GM19372 (cell line): Measurements from ENCODE around the gene SH3D19.
"Not testable (repeated sequence)": the region's sequence is repeated elsewhere in the genome, so short reads cannot be mapped to it uniquely, and the experiment has no call there.

Experiments
- ATAC-seq: cut with Tn5 transposase; IDR thresholded peaks from one replicate; pipeline ENCODE4 v1.9.1; 2021; ENCODE audit warnings: mild to moderate bottlenecking, low read depth, moderate library complexity; ENCODE audit not compliant: unreplicated experiment

The SH3D19 gene

GRCh38 chr4:151284534-151285245 is 40.7 kb downstream of the SH3D19 start:
- ATAC-seq: no peak

DNA sequence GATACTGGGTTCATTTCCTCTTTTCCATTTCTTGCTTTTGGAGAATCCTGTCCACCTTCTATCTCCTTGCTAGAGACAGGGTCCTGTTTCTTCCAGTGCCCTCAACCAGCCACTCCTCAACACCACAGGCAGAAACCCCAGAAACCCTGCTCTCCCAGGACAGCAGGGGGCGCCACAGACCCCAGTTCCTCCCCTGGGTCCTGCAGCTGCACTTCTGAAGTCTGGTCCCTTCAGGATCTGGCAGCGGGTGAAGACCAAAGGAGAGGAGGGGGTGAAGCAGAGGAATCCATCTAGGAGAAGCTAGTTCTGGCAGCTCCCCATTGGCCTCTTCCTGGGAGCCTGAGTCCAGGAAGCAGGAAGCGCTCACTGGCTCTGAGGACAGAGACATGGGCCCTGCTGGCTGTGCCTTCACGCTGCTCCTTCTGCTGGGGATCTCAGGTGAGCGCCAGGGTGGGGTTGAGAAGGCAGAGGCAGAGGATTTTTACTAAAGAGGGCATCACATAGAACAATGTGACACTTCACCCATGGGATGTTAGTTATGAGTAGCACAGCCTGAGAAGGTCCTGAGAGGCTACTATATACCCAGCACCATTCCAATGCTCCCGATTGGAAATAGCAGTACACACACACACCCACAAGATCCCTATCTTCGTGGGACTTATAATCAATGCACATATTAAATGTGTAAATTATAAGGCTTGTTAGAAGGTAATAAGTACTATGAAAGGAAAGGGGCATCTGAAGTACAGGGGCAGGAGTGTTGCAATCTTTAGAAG is 48.4 kb downstream of the SH3D19 start, which contains the start of gene PRSS48:
Gene PRSS48 (plus strand): TSS at position 375 of the 776 bp plus-strand sequence. CDS start 12 bp downstream, at position 387.
- ATAC-seq: peak; percentile 59

DNA sequence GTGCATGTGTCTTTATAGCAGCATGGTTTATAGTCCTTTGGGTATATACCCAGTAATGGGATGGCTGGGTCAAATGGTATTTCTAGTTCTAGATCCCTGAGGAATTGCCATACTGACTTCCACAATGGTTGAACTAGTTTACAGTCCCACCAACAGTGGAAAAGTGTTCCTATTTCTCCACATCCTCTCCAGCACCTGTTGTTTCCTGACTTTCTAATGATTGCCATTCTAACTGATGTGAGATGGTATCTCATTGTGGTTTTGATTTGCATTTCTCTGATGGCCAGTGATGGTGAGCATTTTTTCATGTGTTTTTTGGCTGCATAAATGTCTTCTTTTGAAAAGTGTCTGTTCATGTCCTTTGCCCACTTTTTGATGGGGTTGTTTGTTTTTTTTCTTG is 56.5 kb downstream of the SH3D19 start:
- ATAC-seq: not testable (repeated sequence)

DNA sequence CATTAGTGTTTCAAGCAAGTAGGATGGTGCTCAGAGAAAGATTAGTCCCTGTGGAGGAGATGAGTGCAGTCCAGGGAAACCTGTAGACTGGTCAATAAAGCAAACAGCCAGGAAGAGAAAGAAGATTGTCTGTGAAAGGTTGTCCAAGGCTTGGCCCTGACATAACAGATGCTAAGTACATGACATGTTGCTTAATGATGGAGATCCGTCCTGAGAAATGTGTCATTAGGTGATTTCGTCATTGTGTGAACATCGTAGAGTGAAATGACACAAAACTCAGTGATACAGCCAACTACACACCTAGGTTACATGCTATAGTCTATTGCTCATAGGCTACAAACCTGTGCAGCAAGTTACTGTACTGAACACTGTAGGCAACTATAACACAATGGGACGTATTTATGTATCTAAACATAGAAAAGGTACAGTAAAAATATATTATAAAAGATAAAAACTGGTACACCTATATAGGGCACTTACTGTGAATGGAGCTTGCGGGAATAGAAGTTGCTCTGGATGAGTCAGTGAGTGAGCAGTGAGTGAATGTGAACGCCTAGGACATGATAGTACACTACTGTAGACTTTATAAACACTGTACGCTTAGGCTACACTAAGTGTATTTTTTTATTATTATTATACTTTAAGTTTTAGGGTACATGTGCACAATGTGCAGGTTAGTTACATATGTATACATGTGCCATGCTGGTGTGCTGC is 57.4 kb downstream of the SH3D19 start:
- ATAC-seq: no peak

DNA sequence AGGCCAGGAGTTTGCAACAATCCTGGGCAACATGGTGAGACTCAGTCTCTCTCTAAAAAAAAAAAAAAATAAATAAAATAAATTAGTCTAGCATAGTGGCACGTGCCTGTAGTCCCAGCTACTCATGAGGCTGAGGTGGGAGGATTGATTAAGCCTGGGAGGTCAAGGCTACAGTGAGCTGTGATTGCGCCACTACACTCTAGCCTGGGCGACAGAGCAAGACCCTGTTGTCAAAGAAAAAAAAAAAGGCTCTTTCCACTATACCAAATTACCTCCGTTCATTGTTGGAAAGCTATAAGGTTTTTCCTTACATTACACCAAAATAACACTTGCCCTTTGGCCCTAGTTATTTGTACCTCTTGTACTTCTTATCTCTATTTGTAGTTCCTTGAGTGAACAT is 58.3 kb downstream of the SH3D19 start:
- no peak for ATAC-seq

GRCh38 chr4:151266497-151266896 is 58.9 kb downstream of the SH3D19 start:
- no peak for ATAC-seq

DNA sequence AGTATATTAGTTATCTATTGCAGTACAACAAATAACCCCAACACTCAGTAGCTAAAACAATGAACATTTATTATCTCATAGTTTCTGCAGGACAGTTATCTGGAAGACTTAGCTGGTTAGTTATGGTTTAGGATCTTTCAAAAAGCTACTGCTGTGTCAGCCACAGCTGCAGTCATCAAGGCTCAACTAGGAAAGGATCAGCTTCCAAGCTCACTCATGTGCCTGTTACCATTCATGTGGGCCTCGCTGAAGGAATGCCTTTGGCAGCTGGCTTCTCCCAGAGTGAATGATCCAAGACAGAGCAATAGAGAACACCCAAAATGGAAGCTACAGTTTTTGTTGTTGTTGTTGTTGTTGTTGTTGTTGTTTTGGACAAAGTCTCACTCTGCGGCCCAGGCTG is 62.0 kb downstream of the SH3D19 start:
- ATAC-seq: no peak

DNA sequence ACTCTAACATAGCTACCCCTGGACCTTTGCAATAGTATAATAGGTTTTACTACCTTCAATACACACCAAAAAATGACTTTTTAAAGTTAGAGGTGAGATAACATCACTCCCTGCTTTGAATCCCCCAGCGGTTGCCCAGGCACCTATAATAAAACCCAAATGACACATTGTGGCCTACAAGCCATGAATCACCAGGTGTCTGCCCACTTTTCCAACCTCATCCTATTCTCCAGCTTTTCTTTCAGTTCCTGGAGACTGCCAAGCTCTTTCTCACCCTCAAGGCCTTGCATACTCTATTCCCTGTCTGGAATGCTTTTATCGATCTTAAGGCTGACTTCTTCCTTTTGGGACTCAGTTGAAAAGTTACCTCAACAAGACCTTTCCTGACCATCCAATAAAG is 64.9 kb downstream of the SH3D19 start:
- ATAC-seq: no peak

DNA sequence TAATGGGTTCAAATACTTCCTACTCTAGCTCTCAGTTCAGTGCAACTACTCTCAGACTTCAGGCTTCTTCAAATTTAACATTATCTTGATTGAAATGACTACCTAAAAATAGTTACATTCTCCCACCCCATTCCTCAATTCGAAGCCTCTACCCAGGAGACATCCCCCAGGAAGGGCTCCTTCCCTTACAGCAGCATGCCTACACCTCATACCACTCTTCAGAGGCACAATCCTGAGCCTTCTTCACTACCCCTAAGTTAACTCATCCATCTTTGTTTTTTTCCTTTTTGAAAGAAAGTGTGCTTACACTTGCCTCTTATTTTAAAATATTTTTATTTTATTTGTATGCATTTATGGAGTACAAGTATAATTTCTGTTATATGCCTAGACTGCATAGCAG is 65.7 kb downstream of the SH3D19 start:
- ATAC-seq: no peak

DNA sequence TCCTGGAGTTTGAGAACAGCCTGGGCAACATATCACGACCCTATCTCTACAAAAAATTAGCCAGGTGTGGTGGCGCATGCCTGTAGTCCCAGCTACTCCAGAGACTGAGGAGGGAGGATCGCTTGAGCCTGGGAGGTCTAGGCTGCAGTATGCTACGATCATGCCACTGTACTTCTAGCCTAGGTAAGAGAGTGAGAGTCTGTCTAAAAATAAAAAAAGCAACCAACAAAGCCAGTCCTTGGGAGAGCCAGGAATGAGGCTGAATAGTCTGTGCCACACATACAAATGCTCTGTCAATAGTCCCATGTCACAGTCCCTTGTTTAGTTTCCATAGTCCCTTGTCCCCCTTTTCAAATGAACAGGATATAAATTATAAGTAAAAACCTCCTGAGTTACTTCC is 67.7 kb downstream of the SH3D19 start:
- no peak for ATAC-seq

GRCh38 chr4:151256134-151256533 is 69.3 kb downstream of the SH3D19 start:
- ATAC-seq: no peak

DNA sequence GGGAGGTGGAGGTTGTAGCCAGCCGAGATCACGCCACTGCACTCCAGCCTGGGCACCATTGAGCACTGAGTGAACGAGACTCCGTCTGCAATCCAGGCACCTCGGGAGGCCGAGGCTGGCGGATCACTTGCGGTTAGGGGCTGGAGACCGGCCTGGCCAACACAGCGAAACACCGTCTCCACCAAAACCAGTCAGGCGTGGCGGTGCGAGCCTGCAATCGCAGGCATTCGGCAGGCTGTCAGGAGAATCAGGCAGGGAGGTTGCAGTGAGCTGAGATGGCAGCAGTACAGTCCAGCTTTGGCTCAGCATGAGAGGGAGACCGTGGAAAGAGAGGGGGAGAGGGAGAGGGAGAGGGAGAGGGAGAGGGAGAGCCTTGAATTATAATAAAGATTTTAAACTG is 69.7 kb downstream of the SH3D19 start:
- not testable (repeated sequence) for ATAC-seq

- ATAC-seq: not testable (repeated sequence)
Observed at GRCh38 chr4:151255226-151255625, 70.2 kb downstream of the SH3D19 start.

GRCh38 chr4:151251603-151252304 is 73.7 kb downstream of the SH3D19 start:
- no peak for ATAC-seq

DNA sequence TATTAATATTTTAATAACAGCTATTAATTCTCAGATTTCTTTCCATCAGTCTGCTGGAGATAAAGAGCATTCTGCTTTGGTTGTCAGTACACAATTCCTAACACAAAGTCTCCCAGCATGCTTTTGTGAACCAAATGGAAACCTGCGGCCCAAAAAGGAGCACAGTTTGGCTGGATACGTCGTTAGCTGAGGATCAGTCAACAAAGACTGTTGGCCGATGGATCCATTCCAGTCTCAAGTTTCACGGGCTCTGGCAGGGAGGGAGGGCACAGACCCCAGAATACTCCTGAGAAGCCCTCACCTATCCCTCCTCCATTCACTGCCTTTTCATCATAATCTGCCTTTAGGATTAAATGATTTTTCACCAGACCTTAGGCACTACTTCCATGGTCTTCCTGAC is 74.7 kb downstream of the SH3D19 start:
- no peak for ATAC-seq

GRCh38 chr4:151248519-151248918 is 76.9 kb downstream of the SH3D19 start:
- ATAC-seq: no peak

DNA sequence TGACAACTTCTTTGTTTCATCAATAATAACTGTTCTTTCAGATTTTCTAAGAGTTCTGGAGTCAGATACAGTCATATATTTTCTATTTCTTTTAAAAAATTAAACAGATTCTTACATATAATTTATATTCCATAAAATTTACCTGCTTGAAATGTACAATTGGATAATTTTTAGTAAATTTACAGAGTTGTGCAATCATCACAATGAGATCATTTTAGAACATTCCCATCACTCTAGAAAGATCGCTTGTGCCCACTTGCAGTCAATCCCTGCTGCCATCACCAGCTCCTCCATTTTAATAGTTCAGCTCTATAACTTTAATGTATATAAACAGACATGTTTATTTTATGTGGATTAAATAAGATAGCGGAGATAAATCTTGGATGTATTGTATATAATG is 78.0 kb downstream of the SH3D19 start:
- ATAC-seq: no peak

DNA sequence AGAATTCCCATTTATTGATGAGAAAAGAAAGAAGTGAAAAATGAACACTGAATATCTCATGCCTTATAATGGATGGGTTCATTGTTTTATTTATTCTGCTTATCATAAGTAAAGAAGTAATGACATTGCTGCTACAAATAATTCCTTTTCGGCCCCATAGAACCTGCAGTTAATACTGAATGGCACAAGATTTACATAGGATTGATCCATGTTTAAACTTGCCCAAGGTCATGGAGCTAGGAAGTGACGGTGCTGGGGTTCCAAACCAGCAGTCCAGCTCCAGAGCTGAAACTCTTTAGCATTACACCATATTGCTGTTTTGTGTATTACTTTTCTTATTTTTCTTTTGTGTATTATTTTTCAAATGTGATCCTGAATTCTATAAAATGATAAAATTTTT is 78.7 kb downstream of the SH3D19 start:
- no peak for ATAC-seq

DNA sequence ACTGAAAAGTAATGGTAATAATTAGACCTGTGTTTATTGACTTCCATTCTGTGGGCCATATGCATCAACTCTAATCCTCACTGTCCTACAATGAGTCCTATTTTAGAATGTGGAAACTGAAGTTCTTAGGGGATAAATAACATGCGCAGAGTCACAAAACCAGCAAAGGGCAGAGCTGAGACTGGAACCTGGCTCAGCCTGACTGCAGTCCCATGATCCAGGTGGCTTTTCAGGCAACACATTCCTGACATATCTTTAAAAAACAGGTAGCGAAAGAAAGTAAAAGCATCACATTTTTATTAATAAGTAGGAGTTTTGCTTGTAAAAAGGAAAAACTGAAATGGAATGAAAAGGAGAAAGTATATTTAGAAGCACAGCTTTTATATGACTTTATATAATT is 83.1 kb downstream of the SH3D19 start:
- no peak for ATAC-seq

DNA sequence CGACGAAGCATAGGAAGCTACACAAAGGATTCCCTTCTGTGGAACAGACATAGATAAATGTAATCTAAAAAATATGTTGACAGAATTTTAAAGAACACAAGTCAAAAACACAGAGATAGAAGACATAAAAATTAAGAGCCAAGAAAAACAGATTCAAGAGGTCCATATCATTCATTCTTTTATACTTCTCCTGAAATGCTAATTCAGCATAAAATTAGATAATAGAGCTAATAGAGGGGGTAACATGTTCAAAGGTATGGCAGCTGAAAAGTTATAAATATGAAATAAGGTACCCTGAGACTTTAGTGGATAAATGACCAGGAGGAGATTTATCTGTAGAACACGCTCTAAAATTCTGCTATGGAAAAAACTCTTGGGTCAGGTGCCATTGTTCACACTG is 85.8 kb downstream of the SH3D19 start:
- no peak for ATAC-seq

- ATAC-seq: no peak
Observed at GRCh38 chr4:151238477-151238876, 86.9 kb downstream of the SH3D19 start.
